ENCODE data around the gene NOL12.

GRCh38 chr22:37678372-37678771, 7.8 kb upstream of the NOL12 start:
- TF ChIP-seq CEBPB (IDR thresholded peaks at IDR 0.05) = no peak
- TF ChIP-seq, protein P1, sequence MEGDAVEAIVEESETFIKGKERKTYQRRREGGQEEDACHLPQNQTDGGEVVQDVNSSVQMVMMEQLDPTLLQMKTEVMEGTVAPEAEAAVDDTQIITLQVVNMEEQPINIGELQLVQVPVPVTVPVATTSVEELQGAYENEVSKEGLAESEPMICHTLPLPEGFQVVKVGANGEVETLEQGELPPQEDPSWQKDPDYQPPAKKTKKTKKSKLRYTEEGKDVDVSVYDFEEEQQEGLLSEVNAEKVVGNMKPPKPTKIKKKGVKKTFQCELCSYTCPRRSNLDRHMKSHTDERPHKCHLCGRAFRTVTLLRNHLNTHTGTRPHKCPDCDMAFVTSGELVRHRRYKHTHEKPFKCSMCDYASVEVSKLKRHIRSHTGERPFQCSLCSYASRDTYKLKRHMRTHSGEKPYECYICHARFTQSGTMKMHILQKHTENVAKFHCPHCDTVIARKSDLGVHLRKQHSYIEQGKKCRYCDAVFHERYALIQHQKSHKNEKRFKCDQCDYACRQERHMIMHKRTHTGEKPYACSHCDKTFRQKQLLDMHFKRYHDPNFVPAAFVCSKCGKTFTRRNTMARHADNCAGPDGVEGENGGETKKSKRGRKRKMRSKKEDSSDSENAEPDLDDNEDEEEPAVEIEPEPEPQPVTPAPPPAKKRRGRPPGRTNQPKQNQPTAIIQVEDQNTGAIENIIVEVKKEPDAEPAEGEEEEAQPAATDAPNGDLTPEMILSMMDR (IDR thresholded peaks at IDR 0.05) = no peak
- no peak for TF ChIP-seq POLR2AphosphoS2 (conservative IDR thresholded peaks at IDR 0.05; ENCODE audit: low read length)
- TF ChIP-seq MAZ (IDR thresholded peaks at IDR 0.05; ENCODE audit: borderline replicate concordance, low read depth, low read length) = no peak
- TF ChIP-seq REST (IDR thresholded peaks at IDR 0.05) = no peak
- no peak for TF ChIP-seq RAD21 (conservative IDR thresholded peaks at IDR 0.05 in 1 of 2, IDR thresholded peaks at IDR 0.05 in 1 of 2)
- TF ChIP-seq NR3C1 (IDR thresholded peaks at IDR 0.05) = no peak
- no peak for TF ChIP-seq POLR2A (IDR thresholded peaks at IDR 0.05; ENCODE audit: low read length)
- no peak for TF ChIP-seq CHD2 (IDR thresholded peaks at IDR 0.05; ENCODE audit: low read length, partially characterized antibody)
- no peak for TF ChIP-seq HOXA7 (CRISPR knock-in tag; IDR thresholded peaks at IDR 0.05)
- TF ChIP-seq RNF2 (IDR thresholded peaks at IDR 0.05; ENCODE audit: borderline replicate concordance, low read depth) = no peak
- TF ChIP-seq EP300 (IDR thresholded peaks at IDR 0.05) = no peak
- no peak for TF ChIP-seq RFX5 (IDR thresholded peaks at IDR 0.05)
